ENCODE results near the gene PRAC1. TPM values are rescaled to one million over a fixed set of nuclear protein-coding genes. Genes with fewer than 3 reads are reported as not detected.

Gene PRAC1
- total RNA-seq, 1 experiment from 2014 or later, result not detected

- Histone ChIP-seq H4K5ac (ENCODE audit: insufficient read length, low read depth, low read length) (no peak overlapping the region), H4K8ac (replicated peaks; ENCODE audit: insufficient read length, low read depth, low read length) (no peak overlapping the region), H3K79me1 (ENCODE audit: insufficient read depth, low read depth, low read length, poor library complexity, severe bottlenecking) (no peaks in the 10 kb centered on the region), H2BK20ac (ENCODE audit: low read depth, low read length, poor library complexity, severe bottlenecking) (no peak overlapping the region), H3K79me2 (ENCODE audit: insufficient read depth, low read length) (no peaks in the 10 kb centered on the region), H2AK5ac (ENCODE audit: insufficient read length, low read length) (no peak overlapping the region), H3K9ac (ENCODE audit: extremely low read depth, insufficient read length, low read length) (no peak overlapping the region), H3K14ac (ENCODE audit: insufficient read depth, low read length) (no peak overlapping the region), H3K23ac (ENCODE audit: insufficient read length, low read depth, low read length) (no peak overlapping the region), H4K91ac (ENCODE audit: insufficient read length, low read depth, low read length) (no peak overlapping the region), H2BK15ac (ENCODE audit: low read depth, low read length) (no peak overlapping the region), H3K4ac (ENCODE audit: low read depth, low read length) (no peak overlapping the region), H4K20me1 (ENCODE audit: control insufficient read depth, insufficient read depth, insufficient read length) (peaks cover 2% of the 10 kb centered on the region), H3T11ph (ENCODE audit: low read length) (no peak overlapping the region), H3K4me1 (ENCODE audit: insufficient read depth, low read length) (no peaks in the 10 kb centered on the region), H2BK120ac (ENCODE audit: low read depth, low read length, poor library complexity, severe bottlenecking) (no peak overlapping the region), H3K27ac (ENCODE audit: insufficient read length, low read depth, low read length) (no peak overlapping the region), H3K23me2 (ENCODE audit: insufficient read length, low read depth, low read length, poor library complexity, severe bottlenecking) (no peaks in the 10 kb centered on the region), H3K56ac (ENCODE audit: insufficient read length, low read depth, low read length) (no peak overlapping the region), H2BK12ac (ENCODE audit: insufficient read length, low read depth, low read length) (no peak overlapping the region), H2BK5ac (ENCODE audit: insufficient read length, low read length) (no peak overlapping the region), H3K18ac (ENCODE audit: insufficient read length, low read depth, low read length) (no peak overlapping the region), H3K9me3 (ENCODE audit: control insufficient read depth, low read depth, low read length) (no peaks in the 10 kb centered on the region), H3K4me2 (ENCODE audit: insufficient read depth, insufficient read length, low read length) (no peak overlapping the region), H3K27me3 (ENCODE audit: insufficient read depth, low read length) (peaks cover 99% of the 10 kb centered on the region), H2AFZ (ENCODE audit: low read length) (no peak overlapping the region)
- Mint-ChIP-seq H3K27me3 (ENCODE audit: low read depth) (peaks cover 100% of the 10 kb centered on the region), H3K4me3 (no peak overlapping the region), H3K4me1 (peaks cover 6 to 7% of the 10 kb centered on the region in 2 experiments), H3K36me3 (ENCODE audit: insufficient read depth in 1 of 3, low read depth in 3 of 3) (no peaks in the 10 kb centered on the region), H3K9me3 (peaks cover 0 to 3% of the 10 kb centered on the region in 2 experiments; a peak in 3 of 5 replicates), H3K27ac (no peak overlapping the region)
- no peak for TF ChIP-seq CTCF (conservative IDR thresholded peaks at IDR 0.05)
- DNase-seq, result no peak
Measured at GRCh38 chr17:48740537-48740936, 18.2 kb upstream of the PRAC1 start.

Measured in H9 (cell line).